Astrocyte (in vitro differentiated cells and primary cell): ENCODE data around the gene SCN8A.

Experiments used
- CTCF ChIP-seq: IDR thresholded peaks from 2 replicates; pipeline ENCODE4 v1.5.1; 2011; ENCODE audit warnings: low read depth, mild to moderate bottlenecking, inconsistent platforms, low read length, moderate library complexity; ENCODE audit not compliant: insufficient read depth
- EZH2 ChIP-seq: IDR thresholded peaks from 2 replicates; pipeline ENCODE4 v1.6.1; 2012; ENCODE audit warnings: mild to moderate bottlenecking, low read length, inconsistent platforms; ENCODE audit not compliant: insufficient read depth

GRCh38 chr12:51797301-51797700, 206.3 kb downstream of the SCN8A start:
- TF ChIP-seq CTCF (no peak), EZH2 (no peak)
